HTR-8/SVneo (cell line): ENCODE data around the gene ABHD16A.

ENCODE experiments used
- DNase-seq: peaks from one replicate; pipeline ENCODE4 v3.0.0; 2011; ENCODE audit warnings: low spot score, mixed read lengths; ENCODE audit not compliant: insufficient read length
- FAIRE-seq: peaks from 2 replicates; lab custom pipeline; 2011; peaks lifted over from hg19 to GRCh38; lab: Jason Lieb, UNC

The ABHD16A gene

DNA sequence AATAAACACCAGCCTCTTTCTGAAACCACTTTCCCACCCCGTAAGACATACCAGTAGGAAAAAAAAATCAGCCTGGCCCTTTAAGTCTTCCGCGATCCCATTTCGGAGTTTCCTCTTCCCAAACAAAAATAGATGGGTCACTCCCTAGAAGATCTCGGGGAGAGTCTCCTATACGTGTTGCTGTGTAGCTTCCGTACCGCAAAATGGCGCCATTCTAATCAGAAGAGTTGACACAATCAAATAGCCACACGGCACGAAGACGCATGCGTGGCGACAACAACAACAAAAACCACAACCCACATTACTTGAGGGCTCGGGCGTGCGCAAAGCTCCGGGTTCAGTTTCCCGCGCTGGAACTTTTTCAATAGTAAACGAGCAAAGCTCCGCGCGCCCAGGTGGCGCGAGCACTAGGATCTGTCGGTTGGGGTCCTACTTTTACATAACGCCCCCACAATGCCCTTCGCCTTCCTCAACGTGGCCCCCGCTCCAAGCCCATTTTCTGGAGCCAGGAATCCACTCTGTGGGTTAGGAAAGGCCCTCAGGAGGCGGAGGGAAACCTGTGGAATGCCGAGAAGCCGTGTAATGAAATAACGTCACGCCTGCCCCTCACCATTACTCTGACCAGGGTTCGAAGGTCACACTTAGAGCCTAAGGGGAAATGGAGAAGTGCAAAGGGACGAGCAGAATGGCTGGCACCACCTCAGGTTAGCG, 38.2 kb downstream of the ABHD16A start, which contains the start of gene GPANK1:
Gene GPANK1, minus strand, starts transcription at position 208 of the 711 bp plus-strand sequence. CDS start 519 bp downstream, outside the sequence.
- DNase-seq (peak; percentile 84), FAIRE-seq (no peak)

DNA sequence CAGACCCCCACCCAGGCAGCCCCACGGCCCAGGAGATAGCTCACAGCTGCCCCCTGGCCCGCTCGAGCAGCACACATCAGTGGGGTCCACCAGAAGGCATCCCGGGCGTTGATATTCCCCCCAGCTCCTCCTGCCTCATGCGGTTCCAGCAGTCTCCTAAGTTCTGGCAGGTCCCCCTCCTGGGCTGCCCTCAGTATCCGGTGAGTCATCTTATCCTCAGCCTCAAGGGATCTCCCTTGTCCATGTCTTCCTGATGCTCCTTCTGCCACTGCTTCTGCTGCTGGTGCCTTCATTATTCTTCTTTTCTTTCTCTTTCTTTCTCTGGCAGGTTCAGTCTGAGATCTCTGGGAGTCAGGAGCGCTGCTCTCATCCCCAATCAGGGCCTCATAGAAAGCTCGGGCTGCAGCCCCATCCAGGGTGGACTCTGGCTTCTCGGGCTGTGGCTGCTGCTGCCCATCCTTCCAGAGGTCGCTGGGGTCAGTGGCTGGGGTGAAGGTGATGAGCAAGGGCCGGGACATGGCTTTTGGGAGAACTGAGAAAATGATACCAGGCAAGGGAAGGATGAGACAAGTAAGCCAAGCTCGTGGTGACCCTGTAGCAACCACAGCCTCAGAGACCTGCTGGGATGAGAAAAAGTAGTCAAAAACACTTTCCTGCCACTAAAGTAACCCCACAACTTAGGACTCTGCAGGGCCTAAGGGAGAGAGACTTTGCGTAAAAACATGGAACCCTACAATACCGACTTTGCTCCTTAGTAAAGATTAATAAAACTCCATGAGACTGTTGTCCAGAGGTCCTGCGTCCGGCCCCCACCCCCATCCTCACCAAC, 38.9 kb downstream of the ABHD16A start:
- DNase-seq (peak; percentile 70), FAIRE-seq (no peak)

DNA sequence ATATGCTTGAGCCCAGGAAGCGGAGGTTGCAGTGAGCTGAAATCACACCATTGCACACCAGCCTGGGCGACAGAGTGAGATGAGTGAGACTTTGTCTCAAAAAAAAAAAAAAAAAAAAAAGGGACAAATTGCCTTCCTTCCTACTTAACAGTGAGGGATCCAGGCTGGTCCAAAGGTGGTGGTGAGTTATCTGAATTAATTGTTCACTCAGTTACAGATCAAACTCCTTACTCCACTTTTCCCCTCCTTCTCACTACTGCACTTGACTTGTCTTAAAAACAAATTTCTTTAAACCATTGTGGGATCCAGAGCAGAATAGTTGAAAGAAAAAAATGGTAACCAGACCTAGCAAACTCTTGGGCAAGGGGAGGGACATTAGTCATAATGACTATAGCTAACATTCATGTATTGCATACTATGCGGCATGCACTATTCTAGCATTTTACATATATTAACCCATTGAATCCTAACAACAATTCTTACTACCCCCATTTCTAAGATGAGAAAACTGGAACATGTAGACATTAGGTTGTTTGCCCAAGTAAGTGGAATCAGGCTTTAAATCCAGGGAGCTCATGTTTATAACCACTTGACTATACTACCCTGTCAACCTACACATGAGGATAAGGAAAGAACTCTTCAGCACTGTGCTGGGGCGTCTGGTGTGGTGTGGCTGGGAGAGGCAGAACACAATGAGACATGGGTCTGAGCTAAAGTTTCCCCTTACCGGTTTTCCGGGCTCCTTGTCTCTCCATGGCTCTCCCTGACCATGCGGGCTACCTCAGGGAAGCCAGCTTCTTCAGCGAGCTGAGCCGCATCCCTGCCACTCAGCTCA, 39.8 kb downstream of the ABHD16A start:
- FAIRE-seq (no peak), DNase-seq (no peak)

DNA sequence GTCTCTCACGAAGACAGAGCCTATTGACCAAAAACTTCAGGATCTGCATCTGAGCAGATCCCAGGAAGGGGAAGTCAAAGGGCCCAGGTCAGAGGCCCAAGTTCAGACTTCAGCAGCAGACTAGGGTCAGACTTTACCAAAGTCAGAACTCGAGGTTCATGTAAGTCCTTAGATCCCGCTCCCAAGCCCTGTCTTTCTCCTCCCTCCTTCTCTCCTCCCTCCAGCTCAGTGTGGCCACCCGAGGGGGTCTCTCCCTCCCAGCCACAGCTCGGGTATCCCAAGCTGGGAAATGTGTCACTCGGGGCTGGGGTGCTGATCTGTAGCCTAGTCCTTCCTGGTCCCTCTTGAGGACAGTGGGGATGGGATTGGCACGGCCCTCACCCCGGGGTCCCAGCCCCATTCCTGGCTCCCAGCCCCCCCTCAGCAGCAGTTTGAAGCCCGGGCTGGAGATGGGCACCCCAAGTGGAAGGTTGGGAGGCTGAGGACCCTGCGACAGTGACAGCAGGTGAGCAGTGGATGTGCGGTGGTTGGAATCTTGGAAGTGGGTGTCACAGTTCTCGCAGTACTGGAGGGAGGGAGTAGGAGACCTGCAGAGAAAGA, 40.9 kb downstream of the ABHD16A start:
- FAIRE-seq: no peak
- no peak for DNase-seq

DNA sequence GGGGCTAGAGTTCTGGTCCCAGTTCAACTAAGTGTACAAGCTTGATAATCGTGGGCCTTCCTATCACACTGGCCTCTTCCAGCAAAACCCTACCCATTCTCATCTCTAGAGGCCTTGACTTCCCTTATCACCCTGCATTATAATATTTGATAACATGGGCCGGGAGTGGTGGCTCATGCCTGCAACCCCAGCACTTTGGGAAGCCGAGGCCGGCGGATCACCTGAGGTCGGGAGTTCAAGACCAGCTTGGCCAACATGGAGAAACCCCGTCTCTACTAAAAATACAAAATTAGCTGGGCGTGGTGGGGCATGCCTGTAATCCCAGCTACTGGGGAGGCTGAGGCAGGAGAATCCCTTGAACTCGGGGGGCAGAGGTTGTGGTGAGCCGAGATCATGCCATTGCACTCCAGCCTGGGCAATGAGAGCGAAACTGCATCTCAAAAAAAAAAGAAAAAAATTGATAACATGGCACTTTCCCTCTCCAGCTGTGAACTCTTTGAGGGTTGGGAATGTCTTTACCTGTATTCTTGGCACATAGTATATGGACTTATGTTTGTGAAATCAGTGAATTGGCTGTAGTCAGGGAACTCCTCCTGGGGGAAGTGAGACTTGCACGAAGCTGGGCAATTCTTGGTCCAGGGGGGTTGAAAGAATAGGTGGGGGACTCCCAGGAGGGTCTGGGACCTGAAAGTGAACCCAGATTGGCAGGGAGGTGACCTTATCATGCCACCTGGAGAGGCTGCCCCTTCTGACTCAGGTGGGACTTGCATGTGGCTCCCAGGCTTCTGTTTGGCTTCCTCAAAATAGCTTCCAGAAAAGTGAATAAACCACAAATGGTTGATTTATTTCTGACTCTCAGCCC, 41.6 kb downstream of the ABHD16A start:
- FAIRE-seq (no peak), DNase-seq (no peak)

DNA sequence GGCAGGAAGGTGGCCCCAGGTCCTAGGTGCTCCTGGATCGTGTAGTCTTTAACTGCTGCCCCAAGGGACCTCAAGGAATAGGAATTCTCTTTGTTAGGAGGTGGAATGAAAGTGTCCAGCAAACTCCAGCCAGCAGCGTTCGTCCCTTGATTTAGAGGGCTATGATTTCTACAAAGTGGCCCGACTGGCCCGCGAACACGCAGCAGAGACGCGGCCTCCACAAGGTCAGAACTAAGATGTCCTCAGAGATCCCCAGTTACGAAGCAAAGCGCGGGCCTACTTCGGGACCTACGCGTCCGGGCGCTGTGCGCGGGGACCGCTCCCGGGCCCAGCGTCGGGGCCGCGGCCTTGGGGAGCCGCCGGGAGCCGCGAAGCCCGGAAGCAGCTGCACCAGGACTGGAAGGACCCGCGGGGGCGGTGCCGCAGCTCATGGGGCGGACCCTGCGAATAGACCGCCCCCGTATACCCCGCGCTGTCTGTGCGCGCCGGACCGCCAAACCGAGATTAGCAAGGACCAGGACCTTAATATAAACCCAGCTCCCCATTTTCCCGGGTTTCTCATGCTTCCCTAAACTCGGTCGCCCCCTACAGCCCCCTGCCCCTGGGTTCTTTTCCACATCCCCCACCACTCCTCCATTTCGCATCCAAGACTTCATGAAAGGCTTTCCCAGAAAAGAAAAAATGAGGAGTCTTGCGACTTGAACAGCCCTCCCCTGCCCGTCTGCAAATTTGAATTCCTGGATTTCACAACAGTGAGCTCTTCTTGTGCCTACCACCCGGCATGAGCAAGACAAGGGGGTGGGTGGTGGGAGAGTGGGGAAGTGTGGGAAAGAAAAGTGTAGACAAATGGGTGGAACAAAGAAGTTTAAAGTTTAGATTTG, 42.5 kb downstream of the ABHD16A start, which contains the start of gene C6orf47:
Gene C6orf47, minus strand, starts transcription at position 398 of the 881 bp plus-strand sequence. CDS start 831 bp downstream, outside the sequence.
- FAIRE-seq (no peak), DNase-seq (peak; percentile 85)

DNA sequence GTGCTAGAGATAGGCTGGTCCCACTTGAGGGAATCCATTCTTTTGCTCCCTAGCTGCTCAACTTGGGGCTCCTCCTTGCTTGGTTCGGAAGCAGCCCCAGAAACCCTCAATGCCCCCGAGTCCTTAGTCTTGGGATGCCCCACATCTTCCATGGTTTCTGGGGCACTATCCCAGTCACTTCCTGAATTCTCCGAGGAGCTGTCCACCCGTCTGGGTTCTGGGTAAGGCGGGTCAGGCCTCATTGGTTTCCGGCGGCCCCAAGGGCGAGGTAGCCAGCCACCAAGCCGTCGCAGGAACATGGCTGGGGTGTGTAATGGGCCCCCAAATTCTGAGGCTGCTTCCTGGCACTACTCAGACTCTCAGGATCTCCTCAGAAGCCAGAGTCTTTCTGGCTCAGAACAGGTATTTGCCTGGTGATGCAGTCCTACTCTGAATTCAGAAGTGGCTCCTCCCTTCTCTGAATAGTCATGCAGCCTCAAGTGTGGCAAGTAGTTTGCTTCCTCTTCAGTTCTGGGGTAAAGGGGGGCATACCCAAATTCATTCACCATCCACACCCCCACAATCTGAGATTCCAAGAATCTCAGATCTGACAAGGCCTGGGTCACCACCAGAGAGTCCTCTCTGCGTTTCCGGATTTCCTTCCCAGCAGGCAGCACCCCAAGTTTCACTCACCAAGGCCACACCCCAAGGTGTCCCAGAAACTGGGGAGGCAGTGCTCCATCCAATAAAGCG, 43.3 kb downstream of the ABHD16A start:
- DNase-seq (no peak), FAIRE-seq (no peak)

DNA sequence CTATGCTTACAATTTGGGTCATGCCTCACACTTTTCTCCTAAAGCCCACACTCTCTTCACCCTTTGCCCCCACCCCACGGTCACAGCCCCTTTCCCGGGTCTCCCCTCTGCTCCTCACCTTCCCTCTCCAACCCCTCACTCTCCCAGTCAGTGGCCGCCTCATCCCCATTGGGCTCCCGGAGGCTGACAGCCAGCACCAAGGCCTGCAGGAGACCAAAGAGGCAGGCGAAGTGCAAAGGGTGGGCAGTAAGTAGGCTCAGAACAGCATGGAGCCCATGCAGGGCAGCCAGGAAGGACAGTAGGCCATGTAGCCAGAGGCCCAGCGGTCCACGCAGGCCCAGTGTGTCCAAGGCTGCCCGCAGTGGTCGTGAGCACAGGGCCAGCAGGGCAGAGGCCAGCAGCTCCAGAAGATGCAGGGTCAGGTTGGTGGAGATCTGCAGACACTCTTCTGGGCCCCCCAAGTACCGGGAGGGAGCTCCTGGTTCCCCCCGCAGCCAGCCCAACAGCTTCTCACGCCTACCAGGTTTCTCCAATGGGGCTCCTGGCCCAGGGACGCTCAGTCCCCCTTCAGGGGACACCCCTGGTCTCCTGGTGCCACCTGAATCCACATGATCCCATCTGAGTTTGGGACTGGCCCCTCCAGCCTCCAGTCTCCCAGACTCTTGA, 44.0 kb downstream of the ABHD16A start:
- FAIRE-seq: no peak
- no peak for DNase-seq

DNA sequence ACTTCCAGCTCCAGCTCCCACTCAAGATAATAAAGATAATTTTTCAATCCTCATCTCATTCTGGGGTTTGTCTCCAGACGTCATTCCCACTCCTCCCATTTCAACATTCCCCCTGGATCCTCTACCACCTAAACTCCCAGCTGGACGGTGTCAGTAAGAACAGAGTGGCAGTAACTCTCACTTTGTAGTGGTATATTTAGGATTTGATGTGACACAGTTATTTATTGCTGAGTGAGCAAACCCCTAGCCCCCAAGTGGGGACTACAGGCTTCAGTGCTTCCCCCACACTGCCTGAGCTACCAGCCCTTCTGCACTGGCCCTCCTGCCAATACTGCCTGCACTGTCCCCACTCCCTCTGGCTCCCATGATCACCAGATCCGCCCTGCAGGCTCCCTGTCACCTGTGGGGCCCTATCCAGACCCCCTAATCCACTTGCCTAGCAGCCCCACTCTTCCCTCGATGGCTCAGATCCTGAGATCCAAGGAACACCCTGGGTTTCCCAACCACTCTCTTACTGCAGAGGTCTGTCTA, 44.9 kb downstream of the ABHD16A start:
- FAIRE-seq (no peak), DNase-seq (no peak)

DNA sequence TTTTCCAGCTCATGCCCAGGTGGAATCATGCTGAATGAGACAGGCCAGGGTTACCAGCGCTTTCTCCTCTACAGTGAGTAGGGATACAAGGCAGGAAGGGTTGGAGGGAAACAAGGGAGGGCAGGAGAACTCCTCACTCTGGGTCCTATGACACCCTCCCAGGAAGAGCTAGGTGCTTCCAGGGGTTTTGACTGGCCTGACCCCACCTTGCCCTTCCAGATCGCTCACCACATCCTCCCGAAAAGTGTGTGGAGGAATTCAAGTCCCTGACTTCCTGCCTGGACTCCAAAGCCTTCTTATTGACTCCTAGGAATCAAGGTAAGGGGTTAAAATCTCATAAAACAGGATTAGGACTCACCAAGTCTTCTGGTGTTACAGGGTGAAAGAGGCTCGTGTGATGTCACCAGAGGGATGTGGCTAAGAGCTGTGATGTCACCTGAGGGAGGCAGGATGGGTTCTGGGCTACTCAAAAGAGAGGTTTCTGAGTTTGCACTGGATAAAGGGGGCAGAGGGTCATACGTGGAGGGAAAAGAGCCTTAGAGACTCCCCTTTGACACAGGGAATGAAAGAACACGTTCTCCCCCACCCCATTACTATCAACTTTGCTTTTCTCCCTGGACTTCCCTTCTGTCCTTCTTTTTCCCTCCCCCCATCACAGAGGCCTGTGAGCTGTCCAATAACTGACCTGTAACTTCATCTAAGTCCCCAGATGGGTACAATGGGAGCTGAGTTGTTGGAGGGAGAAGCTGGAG, 45.5 kb downstream of the ABHD16A start:
- no peak for FAIRE-seq
- DNase-seq: no peak

DNA sequence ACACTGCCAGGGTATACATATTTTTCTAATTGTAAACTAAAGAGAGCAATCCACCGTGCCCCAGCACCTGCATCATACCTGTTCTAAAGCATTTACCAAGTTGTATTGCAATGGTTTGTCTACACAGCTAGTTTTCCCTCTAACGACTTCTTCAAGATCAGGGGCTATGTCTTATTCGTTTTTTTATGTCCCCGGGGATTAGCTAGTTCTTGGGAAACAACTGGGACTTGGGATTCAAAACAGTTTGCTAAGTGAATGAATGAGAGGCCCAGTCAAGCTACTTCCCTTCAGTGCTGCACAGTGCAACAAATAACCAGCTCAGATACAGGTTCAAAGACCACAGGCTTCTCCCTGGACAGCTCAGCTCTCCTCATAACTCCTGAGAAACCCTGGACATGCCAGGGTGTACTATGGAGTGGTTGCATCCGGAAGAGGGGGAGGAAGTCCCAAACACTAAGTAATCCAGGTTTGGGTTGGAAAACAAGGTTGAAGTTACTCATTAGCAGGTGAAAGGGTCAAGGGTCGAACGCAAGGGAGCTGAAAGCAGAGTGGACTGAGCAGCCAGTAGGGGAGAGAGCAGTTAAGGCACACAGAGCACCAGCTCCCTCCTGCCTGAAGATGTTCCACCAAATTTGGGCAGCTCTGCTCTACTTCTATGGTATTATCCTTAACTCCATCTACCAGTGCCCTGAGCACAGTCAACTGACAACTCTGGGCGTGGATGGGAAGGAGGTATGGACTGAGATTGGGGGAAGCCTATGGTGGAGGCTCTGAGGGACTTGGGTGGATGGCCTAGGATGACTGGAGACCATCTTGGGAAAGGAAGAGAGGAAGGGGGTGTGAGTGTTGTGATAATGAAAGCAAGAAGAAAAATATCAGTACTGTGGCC, 47.5 kb downstream of the ABHD16A start, which contains the start of gene APOM:
Gene APOM, plus strand, starts transcription at position 546 of the 889 bp plus-strand sequence. Its CDS starts 73 bp downstream, at position 619.
- no peak for DNase-seq
- no peak for FAIRE-seq

DNA sequence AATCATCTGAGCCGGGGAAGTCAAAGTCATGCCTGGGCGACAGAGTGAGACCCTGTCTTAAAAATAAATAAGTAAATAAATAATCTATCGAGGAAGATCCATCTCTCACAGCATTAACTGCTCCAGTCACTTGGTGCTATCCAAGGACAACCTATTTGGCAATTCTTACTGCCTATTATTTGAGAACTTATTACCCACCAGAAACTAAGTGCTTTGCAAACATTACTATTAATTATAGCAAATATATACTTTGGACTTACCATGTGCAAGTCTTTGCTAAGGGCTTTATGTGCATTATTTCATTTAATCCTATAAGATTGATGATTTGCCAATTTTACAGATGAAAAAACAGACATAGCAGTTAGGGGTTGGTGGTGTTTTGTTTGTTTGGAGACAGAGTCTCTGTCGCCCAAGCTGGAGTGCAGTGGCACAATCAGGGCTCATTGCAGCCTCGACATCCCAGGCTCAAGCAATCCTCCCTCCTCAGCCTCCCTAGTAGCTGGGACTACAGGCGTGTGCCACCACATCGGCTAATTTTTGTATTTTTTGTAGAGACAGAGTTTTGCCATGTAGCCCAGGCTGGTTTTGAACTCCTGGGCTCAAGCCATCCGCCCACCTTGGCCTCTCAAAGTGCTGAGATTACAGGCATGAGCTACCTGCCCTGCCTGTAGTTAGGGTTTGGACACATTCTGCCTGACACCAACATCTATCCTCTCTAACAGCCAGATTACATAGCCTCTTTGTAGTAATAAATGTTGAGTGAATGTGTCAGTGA, 48.4 kb downstream of the ABHD16A start:
- no peak for DNase-seq
- FAIRE-seq: no peak

DNA sequence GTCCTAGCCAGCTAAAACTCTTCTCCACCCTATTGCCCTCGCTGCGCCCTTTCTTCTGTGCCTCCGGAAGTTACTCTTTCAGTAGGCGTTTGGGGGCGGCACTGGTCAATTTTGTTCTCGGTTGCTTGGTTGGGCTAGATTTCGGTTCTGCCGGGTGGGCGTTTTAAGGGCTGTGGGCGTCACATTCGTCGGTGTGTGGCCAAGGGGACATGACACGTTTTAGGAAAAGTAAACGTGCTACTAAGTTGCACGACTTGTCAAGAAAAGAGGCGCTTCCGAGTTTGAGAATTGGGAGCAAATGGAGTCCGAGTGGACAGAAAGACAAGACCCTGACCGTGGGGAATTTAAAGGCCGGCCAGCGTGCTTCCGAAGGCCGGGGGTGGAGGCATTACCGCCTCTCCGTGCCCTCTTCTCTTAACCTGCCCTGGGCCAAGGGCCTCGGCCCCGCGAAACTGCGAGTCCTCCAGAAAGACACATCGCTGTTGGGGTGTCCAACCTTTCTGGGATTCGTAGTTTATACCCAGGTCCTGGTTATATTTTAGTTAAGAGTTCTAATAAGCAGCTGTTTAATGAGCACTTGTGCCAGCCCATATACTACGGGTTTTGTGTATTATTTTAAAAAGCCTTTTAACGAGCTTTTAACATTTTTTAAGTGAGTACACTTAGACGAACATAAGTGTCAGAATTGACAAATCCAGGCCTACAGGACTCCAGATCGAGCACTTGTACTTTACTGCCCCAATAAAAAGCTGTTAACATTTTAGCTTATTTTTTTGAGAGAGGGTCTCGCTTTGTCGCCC, 50.0 kb downstream of the ABHD16A start:
- DNase-seq: peak; percentile 90
- FAIRE-seq: no peak
